Left ventricle myocardium inferior (tissue), 1 donor: ENCODE data around the gene CCDC40. TPM values are rescaled to one million over a fixed set of nuclear protein-coding genes. Genes with fewer than 3 reads are reported as not detected.

Experiments used
- DNase-seq: peaks from one replicate; pipeline ENCODE4 v3.0.0-alpha.2; 2020
- H3K27ac ChIP-seq: fragments of 200-600 bp; replicated peaks from 2 replicates; pipeline ENCODE4 v1.8.0; 2021
- H3K27me3 ChIP-seq: fragments of 200-600 bp; 2 replicates; pipeline ENCODE4 v1.8.0; 2021; ENCODE audit warnings: low read depth
- H3K36me3 ChIP-seq: fragments of 200-600 bp; 2 replicates; pipeline ENCODE4 v1.8.0; 2021
- H3K4me1 ChIP-seq: fragments of 200-600 bp; 2 replicates; pipeline ENCODE4 v1.8.0; 2021
- H3K4me3 ChIP-seq: fragments of 200-600 bp; 2 replicates; pipeline ENCODE4 v1.8.0; 2021; ENCODE audit warnings: mild to moderate bottlenecking, moderate library complexity
- H3K9me3 ChIP-seq: fragments of 200-600 bp; replicated peaks from 2 replicates; pipeline ENCODE4 v1.8.0; 2021
- CTCF ChIP-seq: fragments of 200-600 bp; IDR thresholded peaks from 2 replicates; pipeline ENCODE4 v1.8.0; 2021; ENCODE audit warnings: antibody characterized with exemption, mild to moderate bottlenecking, borderline replicate concordance
- intact Hi-C: fragments of 100-400 bp; cut with micrococcal nuclease; formaldehyde crosslinking; loops from one replicate; pipeline ENCODE4 v1.11.0; 2022
- total RNA-seq: library from RNA; stranded (reverse); fragmentation: NEBNext Ultra II Directional; extraction: Animal tissue kit (Norgen Biotek cat#: 25700); gene quantifications from one replicate; pipeline ENCODE4 v1.2.1, GENCODE V29; 2021
- donor health status: DM: no; HTN: yes; CAD: no; lungs with severe emphysema.

CCDC40 gene
- total RNA-seq, 1 donor from 2014 or later, result 7.7 TPM

DNA sequence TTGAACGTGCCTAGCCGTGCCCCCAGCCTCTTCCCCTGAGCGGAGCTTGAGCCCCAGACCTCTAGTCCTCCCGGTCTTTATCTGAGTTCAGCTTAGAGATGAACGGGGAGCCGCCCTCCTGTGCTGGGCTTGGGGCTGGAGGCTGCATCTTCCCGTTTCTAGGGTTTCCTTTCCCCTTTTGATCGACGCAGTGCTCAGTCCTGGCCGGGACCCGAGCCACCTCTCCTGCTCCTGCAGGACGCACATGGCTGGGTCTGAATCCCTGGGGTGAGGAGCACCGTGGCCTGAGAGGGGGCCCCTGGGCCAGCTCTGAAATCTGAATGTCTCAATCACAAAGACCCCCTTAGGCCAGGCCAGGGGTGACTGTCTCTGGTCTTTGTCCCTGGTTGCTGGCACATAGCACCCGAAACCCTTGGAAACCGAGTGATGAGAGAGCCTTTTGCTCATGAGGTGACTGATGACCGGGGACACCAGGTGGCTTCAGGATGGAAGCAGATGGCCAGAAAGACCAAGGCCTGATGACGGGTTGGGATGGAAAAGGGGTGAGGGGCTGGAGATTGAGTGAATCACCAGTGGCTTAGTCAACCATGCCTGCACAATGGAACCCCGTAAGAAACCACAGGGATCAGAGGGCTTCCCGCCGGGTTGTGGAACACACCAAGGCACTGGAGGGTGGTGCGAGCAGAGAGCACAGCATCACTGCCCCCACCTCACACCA, 65.7 kb downstream of the CCDC40 start:
- Histone ChIP-seq H3K4me1 (peaks cover 21% of the 10 kb centered on the region), H3K36me3 (no peaks in the 10 kb centered on the region), H3K9me3 (no peaks in the 10 kb centered on the region), H3K27ac (peak overlapping the region; percentile 94), H3K4me3 (peak overlapping the region; percentile 91), H3K27me3 (no peaks in the 10 kb centered on the region)
- DNase-seq, result no peak
- intact Hi-C loops, result no loop called here
- TF ChIP-seq CTCF, result no peak

DNA sequence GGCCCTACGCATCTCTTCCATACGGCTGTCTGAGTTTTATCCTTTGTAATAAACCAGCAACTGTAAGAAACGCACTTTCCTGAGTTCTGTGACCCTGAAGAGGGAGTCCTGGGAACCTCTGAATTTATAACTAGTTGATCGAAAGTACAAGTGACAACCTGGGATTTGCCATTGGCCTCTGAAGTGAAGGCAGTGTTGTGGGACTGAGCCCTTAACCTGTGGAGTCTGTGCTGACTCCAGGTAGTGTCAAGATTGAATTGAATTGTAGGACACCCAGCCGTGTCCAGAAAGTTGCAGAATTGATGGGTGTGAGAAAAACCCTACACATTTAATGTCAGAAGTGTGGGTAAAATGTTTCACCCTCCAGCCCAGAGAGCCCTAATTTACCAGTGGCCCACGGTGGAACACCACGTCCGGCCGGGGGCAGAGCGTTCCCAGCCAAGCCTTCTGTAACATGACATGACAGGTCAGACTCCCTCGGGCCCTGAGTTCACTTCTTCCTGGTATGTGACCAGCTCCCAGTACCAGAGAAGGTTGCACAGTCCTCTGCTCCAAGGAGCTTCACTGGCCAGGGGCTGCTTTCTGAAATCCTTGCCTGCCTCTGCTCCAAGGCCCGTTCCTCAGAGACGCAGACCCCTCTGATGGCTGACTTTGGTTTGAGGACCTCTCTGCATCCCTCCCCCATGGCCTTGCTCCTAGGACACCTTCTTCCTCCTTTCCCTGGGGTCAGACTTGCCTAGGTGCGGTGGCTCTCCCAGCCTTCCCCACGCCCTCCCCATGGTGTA, 66.4 kb downstream of the CCDC40 start:
- no peak for DNase-seq
- intact Hi-C loops, result no loop called here
- Histone ChIP-seq H3K27ac (no peak overlapping the region), H3K4me3 (peak overlapping the region; percentile 91), H3K36me3 (no peaks in the 10 kb centered on the region), H3K9me3 (no peaks in the 10 kb centered on the region), H3K4me1 (peaks cover 21% of the 10 kb centered on the region), H3K27me3 (no peaks in the 10 kb centered on the region)
- TF ChIP-seq CTCF, result no peak

- no peak overlapping the region for H3K4me3 ChIP-seq
- no peak for DNase-seq
- H3K4me1 ChIP-seq, result peaks cover 21% of the 10 kb centered on the region
- intact Hi-C loops, result no loop called here
- no peaks in the 10 kb centered on the region for H3K9me3 ChIP-seq
- H3K27me3 ChIP-seq, result no peaks in the 10 kb centered on the region
- no peak for TF ChIP-seq CTCF
- peaks cover 3% of the 10 kb centered on the region for H3K36me3 ChIP-seq
- H3K27ac ChIP-seq, result no peak overlapping the region
These were observed 67.1 kb downstream of the CCDC40 start for GRCh38 chr17:80103449-80104085.

- DNase-seq, result no peak
- no peaks in the 10 kb centered on the region for H3K9me3 ChIP-seq
- H3K36me3 ChIP-seq, result peaks cover 3% of the 10 kb centered on the region
- H3K4me1 ChIP-seq, result peaks cover 21% of the 10 kb centered on the region
- no peak overlapping the region for H3K4me3 ChIP-seq
- TF ChIP-seq CTCF, result no peak
- intact Hi-C loops, result no loop called here
- H3K27me3 ChIP-seq, result no peaks in the 10 kb centered on the region
- no peak overlapping the region for H3K27ac ChIP-seq
These were observed 68.0 kb downstream of the CCDC40 start for GRCh38 chr17:80104321-80104955.

GRCh38 chr17:80104956-80105375, 68.5 kb downstream of the CCDC40 start:
- intact Hi-C loops, result no loop called here
- no peak overlapping the region for H3K27ac ChIP-seq
- H3K4me1 ChIP-seq, result peaks cover 21% of the 10 kb centered on the region
- DNase-seq, result no peak
- no peak overlapping the region for H3K4me3 ChIP-seq
- peaks cover 6% of the 10 kb centered on the region for H3K36me3 ChIP-seq
- H3K9me3 ChIP-seq, result no peaks in the 10 kb centered on the region
- TF ChIP-seq CTCF, result no peak
- no peaks in the 10 kb centered on the region for H3K27me3 ChIP-seq
